H9 (cell line): ENCODE data around the gene RAI14. TPM values are rescaled to one million over a fixed set of nuclear protein-coding genes. Genes with fewer than 3 reads are reported as not detected.

ENCODE experiments used
- DNase-seq: peaks from one replicate; pipeline ENCODE4 v3.0.0-alpha.2; 2017
- H2AFZ ChIP-seq: one replicate; pipeline ENCODE4 v1.6.1; 2013; ENCODE audit warnings: mild to moderate bottlenecking, low read length, control low read depth, moderate library complexity
- H2AK5ac ChIP-seq: 2 replicates; pipeline ENCODE4 v1.6.1; 2013; ENCODE audit warnings: low read length, control low read depth, mixed read lengths; ENCODE audit not compliant: insufficient read length
- H2BK120ac ChIP-seq: one replicate; pipeline ENCODE4 v1.6.1; 2013; ENCODE audit warnings: low read depth, mild to moderate bottlenecking, low read length, control low read depth, inconsistent platforms; ENCODE audit not compliant: poor library complexity, severe bottlenecking
- H2BK12ac ChIP-seq: 2 replicates; pipeline ENCODE4 v1.6.1; 2013; ENCODE audit warnings: low read length, control low read depth, mixed read lengths, low read depth; ENCODE audit not compliant: insufficient read length
- H2BK15ac ChIP-seq: 2 replicates; pipeline ENCODE4 v1.6.1; 2013; ENCODE audit warnings: low read depth, low read length, control low read depth
- H2BK20ac ChIP-seq: one replicate; pipeline ENCODE4 v1.6.1; 2013; ENCODE audit warnings: low read depth, mild to moderate bottlenecking, low read length, control low read depth, inconsistent platforms; ENCODE audit not compliant: poor library complexity, severe bottlenecking
- H2BK5ac ChIP-seq: 2 replicates; pipeline ENCODE4 v1.6.1; 2013; ENCODE audit warnings: low read length, control low read depth, mixed read lengths; ENCODE audit not compliant: insufficient read length
- H3K14ac ChIP-seq: 2 replicates; pipeline ENCODE4 v1.6.1; 2013; ENCODE audit warnings: low read length, control low read depth; ENCODE audit not compliant: insufficient read depth
- H3K18ac ChIP-seq: 2 replicates; pipeline ENCODE4 v1.6.1; 2013; ENCODE audit warnings: low read depth, mild to moderate bottlenecking, mixed read lengths, low read length, control low read depth; ENCODE audit not compliant: insufficient read length
- H3K23ac ChIP-seq: 2 replicates; pipeline ENCODE4 v1.6.1; 2013; ENCODE audit warnings: low read length, control low read depth, mixed read lengths, low read depth; ENCODE audit not compliant: insufficient read length
- H3K23me2 ChIP-seq: 2 replicates; pipeline ENCODE4 v1.6.1; 2013; ENCODE audit warnings: low read depth, mild to moderate bottlenecking, mixed read lengths, low read length, control low read depth; ENCODE audit not compliant: insufficient read length, poor library complexity, severe bottlenecking
- H3K27ac ChIP-seq: 2 replicates; pipeline ENCODE4 v1.5.1; 2013; ENCODE audit warnings: low read length, control low read depth, mixed read lengths, low read depth; ENCODE audit not compliant: insufficient read length
- H3K27me3 ChIP-seq: 2 replicates; pipeline ENCODE4 v1.6.1; 2013; ENCODE audit warnings: low read length, control low read depth, inconsistent platforms; ENCODE audit not compliant: insufficient read depth
- H3K4ac ChIP-seq: 2 replicates; pipeline ENCODE4 v1.6.1; 2013; ENCODE audit warnings: low read depth, mild to moderate bottlenecking, control low read depth, inconsistent platforms, low read length, moderate library complexity
- H3K4me1 ChIP-seq: 2 replicates; pipeline ENCODE4 v1.6.1; 2013; ENCODE audit warnings: low read length, control low read depth, inconsistent platforms; ENCODE audit not compliant: insufficient read depth
- H3K4me2 ChIP-seq: 2 replicates; pipeline ENCODE4 v1.6.1; 2013; ENCODE audit warnings: low read length, control low read depth, mixed read lengths; ENCODE audit not compliant: insufficient read length, insufficient read depth
- H3K56ac ChIP-seq: 2 replicates; pipeline ENCODE4 v1.6.1; 2013; ENCODE audit warnings: low read depth, mild to moderate bottlenecking, mixed read lengths, low read length, control low read depth; ENCODE audit not compliant: insufficient read length
- H3K79me1 ChIP-seq: 2 replicates; pipeline ENCODE4 v1.6.1; 2013; ENCODE audit warnings: low read depth, mild to moderate bottlenecking, moderate library complexity, low read length, control low read depth, inconsistent platforms; ENCODE audit not compliant: insufficient read depth, poor library complexity, severe bottlenecking
- H3K79me2 ChIP-seq: 2 replicates; pipeline ENCODE4 v1.6.1; 2013; ENCODE audit warnings: low read length, control low read depth, inconsistent platforms; ENCODE audit not compliant: insufficient read depth
- H3K9ac ChIP-seq: 2 replicates; pipeline ENCODE4 v1.6.1; 2013; ENCODE audit warnings: low read length, control low read depth, mixed read lengths; ENCODE audit not compliant: insufficient read length; ENCODE audit errors: extremely low read depth
- H3K9me3 ChIP-seq: one replicate; pipeline ENCODE4 v1.6.1; 2013; ENCODE audit warnings: low read depth, low read length, inconsistent platforms; ENCODE audit not compliant: control insufficient read depth
- H3T11ph ChIP-seq: one replicate; pipeline ENCODE4 v1.6.1; 2013; ENCODE audit warnings: mild to moderate bottlenecking, low read length, control low read depth, inconsistent platforms
- H4K20me1 ChIP-seq: one replicate; pipeline ENCODE4 v1.6.1; 2013; ENCODE audit not compliant: control insufficient read depth, insufficient read length, insufficient read depth
- H4K5ac ChIP-seq: 2 replicates; pipeline ENCODE4 v1.6.1; 2013; ENCODE audit warnings: low read depth, mild to moderate bottlenecking, mixed read lengths, low read length, control low read depth; ENCODE audit not compliant: insufficient read length
- H4K8ac ChIP-seq: replicated peaks from 2 replicates; pipeline ENCODE4 v1.6.1; 2013; ENCODE audit warnings: low read length, control low read depth, mixed read lengths, low read depth; ENCODE audit not compliant: insufficient read length
- H4K91ac ChIP-seq: 2 replicates; pipeline ENCODE4 v1.6.1; 2013; ENCODE audit warnings: low read depth, mild to moderate bottlenecking, moderate library complexity, mixed read lengths, low read length, control low read depth; ENCODE audit not compliant: insufficient read length
- H3K27ac Mint-ChIP-seq, 3 experiments: 2 replicates in 2 of 3; 3 replicates in 1 of 3; pipeline ENCODE4 v1.8.0; 2020 to 2021; ENCODE audit warnings: mixed read lengths in 3 of 3, mild to moderate bottlenecking in 1 of 3, moderate library complexity in 1 of 3
- H3K27me3 Mint-ChIP-seq: 2 replicates; pipeline ENCODE4 v1.8.0; 2021; ENCODE audit warnings: low read depth, mild to moderate bottlenecking, moderate library complexity, mixed read lengths
- H3K36me3 Mint-ChIP-seq, 3 experiments: 2 replicates in 2 of 3; 3 replicates in 1 of 3; pipeline ENCODE4 v1.8.0; 2020 to 2021; ENCODE audit warnings: low read depth in 3 of 3, mixed read lengths in 3 of 3; ENCODE audit not compliant: insufficient read depth in 1 of 3
- H3K4me1 Mint-ChIP-seq, 2 experiments: 2 replicates each; pipeline ENCODE4 v1.8.0; 2020; ENCODE audit warnings: mixed read lengths in 2 of 2
- H3K4me3 Mint-ChIP-seq, 2 experiments: 2 replicates in 1 of 2; 3 replicates in 1 of 2; pipeline ENCODE4 v1.8.0; 2020 to 2021; ENCODE audit warnings: mild to moderate bottlenecking in 2 of 2, mixed read lengths in 2 of 2, moderate library complexity in 1 of 2
- H3K9me3 Mint-ChIP-seq, 2 experiments: 2 replicates in 1 of 2; 3 replicates in 1 of 2; pipeline ENCODE4 v1.8.0; 2020; ENCODE audit warnings: mild to moderate bottlenecking in 2 of 2, mixed read lengths in 2 of 2, moderate library complexity in 1 of 2
- CTCF ChIP-seq: fragments of 200-600 bp; sonication (generic); conservative IDR thresholded peaks from 3 replicates; pipeline ENCODE4 v1.8.0; 2021; ENCODE audit warnings: antibody characterized with exemption, mild to moderate bottlenecking
- WGBS: extraction: QIAGEN DNeasy Blood & Tissue Kit; methylation state at CpG from one replicate; pipeline ENCODE4 v1.1.7; 2013; ENCODE audit warnings: missing lambda C conversion rate, low lambda C conversion rate, mixed read lengths; ENCODE audit not compliant: insufficient read length; ENCODE audit errors: extremely low coverage; 5-methylcytosine and 5-hydroxymethylcytosine counted together
- total RNA-seq: library from RNA; stranded (reverse); gene quantifications from 2 replicates; pipeline ENCODE4 v1.2.1, GENCODE V29; 2021

The RAI14 gene
- total RNA-seq, 1 experiment from 2014 or later, result 127 TPM

- no peak overlapping the region for H3K14ac ChIP-seq
- Mint-ChIP-seq H3K27ac (peak overlapping the region in 2 of 3 experiments; percentile 54 to 69; a peak in 2 of 7 replicates), H3K36me3 (peaks cover 25 to 45% (median 40%) of the 10 kb centered on the region in 3 experiments; a peak in 6 of 7 replicates), H3K9me3 (peaks cover 4% of the 10 kb centered on the region in 2 experiments; a peak in 3 of 5 replicates), H3K4me1 (peaks cover 24 to 25% of the 10 kb centered on the region in 2 experiments), H3K4me3 (no peak overlapping the region), H3K27me3 (no peaks in the 10 kb centered on the region)
- H2AK5ac ChIP-seq, result no peak overlapping the region
- H4K20me1 ChIP-seq, result no peaks in the 10 kb centered on the region
- no peak overlapping the region for H2BK5ac ChIP-seq
- no peak overlapping the region for H3K27ac ChIP-seq
- no peak overlapping the region for H2BK120ac ChIP-seq
- H3K4me2 ChIP-seq, result no peak overlapping the region
- no peak overlapping the region for H4K91ac ChIP-seq
- no peaks in the 10 kb centered on the region for H3K27me3 ChIP-seq
- H4K5ac ChIP-seq, result no peak overlapping the region
- H3K23ac ChIP-seq, result no peak overlapping the region
- H3K4ac ChIP-seq, result no peak overlapping the region
- H3K79me1 ChIP-seq, result no peaks in the 10 kb centered on the region
- no peak for TF ChIP-seq CTCF
- no peak overlapping the region for H3K18ac ChIP-seq
- H3K79me2 ChIP-seq, result no peaks in the 10 kb centered on the region
- H3T11ph ChIP-seq, result no peak overlapping the region
- no peak overlapping the region for H3K56ac ChIP-seq
- no peaks in the 10 kb centered on the region for H3K9me3 ChIP-seq
- H2AFZ ChIP-seq, result no peak overlapping the region
- 0 out of 2 replicates have a peak, but pooled peaks cover 3% of the 10 kb centered on the region for H3K4me1 ChIP-seq
- no peak for DNase-seq
- no peak overlapping the region for H4K8ac ChIP-seq
- WGBS, result no CpG with 5 or more reads among the region's 1 CpG
- no peak overlapping the region for H3K9ac ChIP-seq
- no peak overlapping the region for H2BK12ac ChIP-seq
- H3K23me2 ChIP-seq, result peaks cover 8% of the 10 kb centered on the region
- H2BK15ac ChIP-seq, result no peak overlapping the region
- H2BK20ac ChIP-seq, result no peak overlapping the region
Observed at GRCh38 chr5:34834794-34835089, 178.6 kb downstream of the RAI14 start.
